HG02588 (cell line): ENCODE results near the gene NES.
A peak's percentile ranks its signal among the peaks of the same experiment; 100 is the strongest.

Experiments
- ATAC-seq: cut with Tn5 transposase; IDR thresholded peaks from one replicate; pipeline ENCODE4 v1.9.1; 2021; ENCODE audit warnings: mild to moderate bottlenecking, moderate library complexity; ENCODE audit not compliant: unreplicated experiment

The NES gene, protein sequence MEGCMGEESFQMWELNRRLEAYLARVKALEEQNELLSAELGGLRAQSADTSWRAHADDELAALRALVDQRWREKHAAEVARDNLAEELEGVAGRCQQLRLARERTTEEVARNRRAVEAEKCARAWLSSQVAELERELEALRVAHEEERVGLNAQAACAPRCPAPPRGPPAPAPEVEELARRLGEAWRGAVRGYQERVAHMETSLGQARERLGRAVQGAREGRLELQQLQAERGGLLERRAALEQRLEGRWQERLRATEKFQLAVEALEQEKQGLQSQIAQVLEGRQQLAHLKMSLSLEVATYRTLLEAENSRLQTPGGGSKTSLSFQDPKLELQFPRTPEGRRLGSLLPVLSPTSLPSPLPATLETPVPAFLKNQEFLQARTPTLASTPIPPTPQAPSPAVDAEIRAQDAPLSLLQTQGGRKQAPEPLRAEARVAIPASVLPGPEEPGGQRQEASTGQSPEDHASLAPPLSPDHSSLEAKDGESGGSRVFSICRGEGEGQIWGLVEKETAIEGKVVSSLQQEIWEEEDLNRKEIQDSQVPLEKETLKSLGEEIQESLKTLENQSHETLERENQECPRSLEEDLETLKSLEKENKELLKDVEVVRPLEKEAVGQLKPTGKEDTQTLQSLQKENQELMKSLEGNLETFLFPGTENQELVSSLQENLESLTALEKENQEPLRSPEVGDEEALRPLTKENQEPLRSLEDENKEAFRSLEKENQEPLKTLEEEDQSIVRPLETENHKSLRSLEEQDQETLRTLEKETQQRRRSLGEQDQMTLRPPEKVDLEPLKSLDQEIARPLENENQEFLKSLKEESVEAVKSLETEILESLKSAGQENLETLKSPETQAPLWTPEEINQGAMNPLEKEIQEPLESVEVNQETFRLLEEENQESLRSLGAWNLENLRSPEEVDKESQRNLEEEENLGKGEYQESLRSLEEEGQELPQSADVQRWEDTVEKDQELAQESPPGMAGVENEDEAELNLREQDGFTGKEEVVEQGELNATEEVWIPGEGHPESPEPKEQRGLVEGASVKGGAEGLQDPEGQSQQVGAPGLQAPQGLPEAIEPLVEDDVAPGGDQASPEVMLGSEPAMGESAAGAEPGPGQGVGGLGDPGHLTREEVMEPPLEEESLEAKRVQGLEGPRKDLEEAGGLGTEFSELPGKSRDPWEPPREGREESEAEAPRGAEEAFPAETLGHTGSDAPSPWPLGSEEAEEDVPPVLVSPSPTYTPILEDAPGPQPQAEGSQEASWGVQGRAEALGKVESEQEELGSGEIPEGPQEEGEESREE (N-terminal part only)

DNA sequence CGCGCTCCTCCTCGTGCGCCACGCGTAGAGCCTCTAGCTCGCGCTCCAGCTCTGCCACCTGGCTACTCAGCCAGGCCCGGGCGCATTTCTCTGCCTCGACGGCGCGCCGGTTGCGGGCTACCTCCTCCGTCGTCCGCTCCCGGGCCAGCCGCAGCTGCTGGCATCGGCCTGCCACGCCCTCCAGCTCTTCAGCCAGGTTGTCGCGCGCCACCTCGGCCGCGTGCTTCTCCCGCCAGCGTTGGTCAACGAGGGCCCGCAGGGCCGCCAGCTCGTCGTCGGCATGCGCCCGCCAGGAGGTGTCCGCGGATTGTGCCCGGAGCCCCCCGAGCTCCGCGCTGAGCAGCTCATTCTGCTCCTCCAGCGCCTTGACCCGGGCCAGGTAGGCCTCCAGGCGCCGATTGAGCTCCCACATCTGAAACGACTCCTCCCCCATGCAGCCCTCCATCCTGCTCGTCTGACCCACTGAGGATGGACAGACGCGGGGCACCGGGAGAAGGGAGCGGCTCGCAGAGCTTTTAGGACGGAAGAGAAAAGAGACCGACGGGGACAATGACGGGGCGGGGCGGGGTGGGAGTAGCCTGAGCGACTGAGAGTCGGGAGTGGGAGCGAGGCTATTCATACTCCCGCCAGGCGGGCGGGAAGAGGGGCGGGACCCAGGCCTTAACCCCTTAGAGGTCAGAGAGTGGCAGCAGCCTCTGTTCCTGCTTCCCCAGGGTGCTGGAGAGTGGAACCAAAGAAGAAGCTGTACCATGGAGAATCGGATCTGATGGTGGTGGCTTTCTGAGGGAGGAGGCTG is at the start of gene NES:
NES (minus strand) TSS at position 588 of the 796 bp plus-strand sequence; CDS start at position 445, 143 bp downstream.
- no peak for ATAC-seq

DNA sequence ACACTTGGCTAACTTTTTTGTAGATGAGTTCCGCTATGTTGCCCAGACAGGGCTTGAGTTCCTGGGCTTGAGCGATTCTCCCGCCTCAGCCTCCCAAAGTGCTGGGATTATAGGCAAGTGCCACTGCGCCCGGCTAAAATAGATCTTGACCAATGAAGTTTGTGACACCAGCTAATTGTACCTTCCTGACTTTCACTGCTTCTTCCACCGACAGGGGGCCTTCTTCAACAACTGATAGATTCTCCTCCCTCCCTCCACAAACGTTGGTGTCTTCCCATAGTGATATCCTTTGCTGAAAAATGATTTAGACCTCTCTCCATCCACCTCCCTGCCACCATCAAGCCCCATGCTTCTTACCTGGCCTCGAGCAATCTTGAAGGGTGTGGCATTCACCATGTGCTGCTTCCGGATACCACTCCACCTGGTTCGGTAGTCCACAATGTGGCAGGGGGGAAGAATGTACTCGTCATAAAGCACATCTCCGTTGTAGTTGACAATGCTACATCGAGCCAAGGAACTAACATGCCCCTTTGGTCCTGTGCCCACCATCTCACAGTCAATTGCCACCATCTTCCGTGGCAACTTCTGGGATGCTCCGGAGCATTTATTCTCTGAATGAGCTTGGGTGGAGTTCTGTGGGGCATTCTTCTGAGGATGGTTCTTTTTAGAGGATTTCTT is 49.5 kb upstream of the NES start:
- no peak for ATAC-seq

DNA sequence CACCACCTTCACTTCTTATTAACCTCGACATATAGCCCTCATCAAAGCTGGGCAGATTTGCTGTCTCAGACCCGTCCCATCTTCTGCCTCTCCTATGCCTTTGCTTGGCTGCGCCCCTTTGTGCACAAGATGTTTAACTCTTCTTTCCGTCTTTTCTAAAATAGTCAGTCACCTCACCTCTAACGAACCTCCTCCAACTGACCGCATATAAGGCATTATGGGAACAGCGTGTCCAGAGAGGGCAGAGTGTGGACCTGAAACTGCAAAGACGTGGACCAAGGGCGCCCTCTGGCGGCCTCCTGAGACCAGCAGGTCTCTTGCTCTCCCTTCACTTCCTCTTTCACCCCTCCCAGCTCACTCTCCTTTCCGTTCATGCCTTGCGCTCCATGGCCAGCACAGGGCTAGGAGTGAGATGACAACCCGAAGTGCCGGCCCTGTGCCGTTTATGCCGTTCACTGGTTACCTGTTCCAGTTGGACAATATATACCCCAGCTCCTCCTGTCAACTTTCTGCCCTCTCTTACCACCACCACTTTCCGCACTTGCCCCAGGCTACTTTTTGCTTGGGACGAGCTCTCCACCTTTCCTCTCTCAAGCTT is 48.6 kb upstream of the NES start:
- peak; percentile 33 for ATAC-seq

DNA sequence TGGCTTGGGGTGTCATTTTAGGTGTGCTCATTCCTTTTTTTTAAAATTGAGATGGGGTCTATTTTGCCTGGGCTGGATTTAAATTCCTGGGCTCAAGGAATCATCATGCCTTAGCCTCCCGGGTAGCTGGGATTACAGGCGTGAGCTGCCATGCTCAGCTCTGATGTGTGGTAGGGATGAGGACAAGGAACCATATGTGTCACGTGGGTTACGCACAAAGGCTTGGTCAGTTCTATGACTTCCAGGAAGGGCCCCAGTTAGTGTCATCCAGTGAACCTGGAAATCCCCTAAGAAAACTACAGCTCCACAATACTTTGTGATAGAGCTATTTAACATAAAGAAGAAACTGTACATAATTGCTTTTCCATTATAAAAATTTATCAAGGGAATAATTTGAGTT is 44.3 kb upstream of the NES start:
- ATAC-seq: no peak

DNA sequence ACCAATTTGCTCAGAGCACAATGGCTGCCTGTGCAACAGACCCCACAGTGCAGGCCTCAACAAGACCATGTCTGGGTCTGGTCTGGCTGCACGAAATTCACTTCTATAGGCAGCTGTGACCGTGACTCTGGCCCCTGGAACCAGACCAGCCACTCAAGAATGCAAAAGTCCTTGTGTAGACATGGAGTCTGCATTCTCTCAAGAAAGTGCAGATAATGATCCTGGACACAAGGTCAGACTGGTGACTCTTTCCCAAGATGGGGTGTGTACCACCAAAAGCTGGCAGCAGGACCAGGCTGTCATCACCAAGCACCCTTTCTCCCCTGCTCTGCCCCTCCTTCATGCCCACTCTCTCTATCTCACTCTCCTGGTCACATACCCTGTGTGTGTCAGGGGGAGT is 43.9 kb upstream of the NES start:
- ATAC-seq: no peak

DNA sequence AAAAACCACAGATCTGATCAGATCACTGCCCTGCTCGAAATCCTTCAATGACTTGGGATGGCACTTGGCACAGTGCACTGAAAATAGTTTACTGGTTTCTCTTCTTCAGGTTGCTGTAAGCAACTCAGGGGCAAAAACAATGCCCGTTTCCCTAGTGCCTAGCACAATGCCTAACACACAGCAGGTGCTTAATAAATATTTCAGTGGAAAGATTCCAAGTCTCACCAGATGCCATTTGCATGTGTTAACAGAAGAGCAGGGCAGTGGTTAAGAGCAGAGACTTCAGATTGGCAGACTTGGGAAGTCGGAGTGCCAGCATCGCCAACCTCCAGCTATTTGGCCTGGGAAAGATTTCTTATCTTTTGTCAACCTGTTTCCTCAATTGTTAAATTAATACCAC is 40.1 kb upstream of the NES start:
- no peak for ATAC-seq

DNA sequence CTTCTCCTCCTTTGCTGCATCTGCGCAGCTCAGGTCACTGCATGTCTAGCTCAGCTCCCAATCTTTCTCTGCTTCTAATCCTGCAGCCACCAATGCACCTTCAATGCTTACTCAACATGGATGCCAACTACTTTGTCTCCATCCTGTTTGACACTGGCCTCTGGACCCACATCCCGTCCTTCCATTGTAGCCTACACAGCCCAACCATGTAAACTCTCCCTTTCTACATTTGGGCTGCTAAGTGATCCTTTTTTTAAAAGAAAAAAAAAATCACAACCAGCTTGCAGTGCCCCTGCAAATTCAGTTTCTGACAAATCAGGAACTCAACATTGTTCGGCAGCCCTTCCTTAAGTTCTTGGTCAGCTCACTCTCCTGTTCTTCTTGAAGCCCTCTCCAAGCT is 37.6 kb upstream of the NES start:
- ATAC-seq: no peak

DNA sequence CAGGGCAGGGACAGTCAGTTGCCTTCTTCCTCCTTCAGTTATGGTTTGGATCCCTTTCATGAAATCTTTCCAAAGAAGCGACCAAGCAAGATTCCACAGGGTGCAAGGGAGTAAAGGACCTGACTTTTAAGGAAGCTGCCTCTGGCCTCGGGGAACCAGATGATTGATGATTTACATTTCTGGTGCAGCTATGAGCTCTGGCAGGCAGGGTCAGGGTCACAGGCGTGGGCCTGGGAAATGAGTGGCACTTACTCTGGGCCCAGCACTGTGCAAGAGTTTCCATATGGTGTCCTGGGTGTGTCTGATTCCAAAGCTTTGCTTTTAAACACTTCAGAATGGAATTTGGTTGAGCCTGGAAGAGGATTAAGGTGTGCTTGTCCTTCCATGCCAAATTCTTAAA is 35.4 kb upstream of the NES start:
- ATAC-seq: no peak

DNA sequence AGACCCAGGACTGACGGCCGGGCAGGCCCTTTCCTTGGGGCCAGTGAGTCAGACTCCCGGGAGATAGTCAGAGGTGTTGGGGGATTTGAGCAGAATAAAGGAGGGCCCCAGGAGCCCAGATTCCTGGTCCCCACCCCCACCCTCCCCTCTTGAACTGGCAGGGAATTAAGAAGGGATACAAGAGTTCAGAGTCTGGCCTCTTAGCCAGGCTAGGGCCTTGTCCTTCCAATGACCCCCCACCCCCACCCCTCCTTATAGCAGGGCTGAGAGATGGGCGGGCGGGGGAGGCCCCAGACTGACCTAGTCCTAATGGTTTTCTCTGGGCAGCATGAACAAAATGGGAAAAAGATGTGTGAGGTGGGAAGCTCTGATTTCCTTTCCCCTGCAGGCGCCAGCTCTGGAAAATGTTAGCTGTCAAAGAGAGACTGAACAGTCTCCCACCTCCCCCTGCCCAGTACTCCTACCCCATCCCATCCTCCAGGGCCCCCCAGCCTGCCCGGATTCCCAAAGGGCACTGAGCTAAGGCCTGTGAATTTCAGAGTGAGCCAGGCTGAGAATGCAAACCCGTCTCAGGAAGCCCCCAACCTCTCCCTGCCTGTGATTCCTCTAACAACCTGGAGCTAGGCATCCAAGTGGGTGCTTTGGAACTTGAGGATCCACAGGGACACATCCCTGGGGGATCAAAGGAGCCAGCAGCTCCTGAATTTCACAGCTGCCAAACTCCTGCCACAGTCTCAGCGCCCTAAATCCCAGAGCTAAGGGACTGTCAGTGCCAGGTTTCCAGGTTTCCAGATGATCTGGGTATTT is 34.0 kb upstream of the NES start:
- no peak for ATAC-seq

DNA sequence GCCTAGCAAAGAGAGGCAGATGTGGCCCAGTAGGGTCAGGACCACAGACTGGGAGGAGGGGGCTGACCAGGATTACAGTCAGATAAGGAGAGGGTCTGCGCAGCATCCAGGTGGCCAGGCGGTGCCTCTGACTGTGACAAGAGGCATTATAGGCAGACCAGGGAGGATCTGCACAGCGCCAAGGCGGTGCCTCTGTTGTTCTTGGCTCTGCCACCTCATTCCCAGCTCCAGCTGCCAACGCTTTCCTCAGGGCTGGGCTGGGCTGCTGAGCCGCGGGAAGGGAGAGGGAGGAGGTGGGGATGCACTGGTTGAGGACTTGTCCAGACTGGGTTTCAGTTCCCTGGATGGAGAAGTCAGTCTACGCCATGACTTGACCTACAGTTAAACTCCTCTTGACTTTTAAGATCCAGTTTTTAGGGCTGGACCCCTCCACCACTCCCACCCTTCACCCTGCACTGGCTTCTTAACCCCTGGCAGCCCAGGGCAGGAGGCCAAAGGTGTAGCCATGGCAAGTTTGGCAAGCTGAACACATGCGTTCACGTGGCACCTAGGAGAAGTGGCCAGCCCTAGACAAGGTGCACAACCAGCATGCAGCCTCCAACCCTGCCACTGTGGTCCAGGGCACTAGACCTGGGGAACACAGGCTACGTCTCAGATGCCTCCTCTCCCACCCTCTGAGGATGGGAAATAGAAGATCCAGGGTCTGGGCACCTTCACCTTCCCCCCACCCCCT is 32.7 kb upstream of the NES start:
- no peak for ATAC-seq

DNA sequence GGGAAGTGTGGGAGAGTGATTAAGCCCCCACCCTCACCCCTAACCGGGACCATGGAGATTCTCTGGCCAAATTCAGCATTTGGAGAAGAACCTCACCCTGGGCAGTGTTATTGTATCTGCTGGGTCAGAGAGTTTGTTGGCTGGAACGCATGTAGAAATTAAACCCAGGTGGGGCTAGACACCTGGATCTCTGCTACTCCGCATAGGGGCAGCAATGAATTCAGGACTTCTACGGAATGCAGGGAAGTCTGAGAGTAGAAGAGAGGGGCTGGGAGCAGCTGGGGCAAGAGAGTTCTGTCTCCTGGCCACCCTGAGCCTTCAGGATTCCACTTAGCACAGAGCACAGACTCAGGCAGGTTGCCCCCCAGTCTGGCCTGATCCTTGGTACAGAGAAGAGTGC is 31.8 kb upstream of the NES start:
- no peak for ATAC-seq

DNA sequence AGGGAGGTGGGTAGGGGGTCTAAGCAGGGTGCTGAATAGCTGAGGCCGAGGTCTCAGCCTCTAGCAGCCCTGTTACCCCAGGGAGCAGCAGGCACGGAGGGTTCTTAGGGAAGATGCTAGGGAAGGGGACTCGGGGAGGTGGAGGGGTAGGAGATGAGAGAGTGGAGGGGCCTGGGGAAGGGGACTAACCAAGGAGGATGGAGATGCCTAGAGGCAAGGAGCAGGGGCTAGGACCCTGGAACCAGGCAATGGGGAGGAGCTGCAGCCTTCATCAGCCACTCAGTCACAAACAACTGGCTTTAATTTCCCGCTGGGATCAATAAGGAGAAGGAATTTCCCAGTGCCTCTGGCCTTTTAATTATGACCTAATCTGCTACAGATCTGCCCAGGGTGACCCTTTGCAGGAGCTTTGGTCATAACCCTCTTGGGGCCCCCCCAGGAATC is 31.0 kb upstream of the NES start:
- ATAC-seq: no peak

DNA sequence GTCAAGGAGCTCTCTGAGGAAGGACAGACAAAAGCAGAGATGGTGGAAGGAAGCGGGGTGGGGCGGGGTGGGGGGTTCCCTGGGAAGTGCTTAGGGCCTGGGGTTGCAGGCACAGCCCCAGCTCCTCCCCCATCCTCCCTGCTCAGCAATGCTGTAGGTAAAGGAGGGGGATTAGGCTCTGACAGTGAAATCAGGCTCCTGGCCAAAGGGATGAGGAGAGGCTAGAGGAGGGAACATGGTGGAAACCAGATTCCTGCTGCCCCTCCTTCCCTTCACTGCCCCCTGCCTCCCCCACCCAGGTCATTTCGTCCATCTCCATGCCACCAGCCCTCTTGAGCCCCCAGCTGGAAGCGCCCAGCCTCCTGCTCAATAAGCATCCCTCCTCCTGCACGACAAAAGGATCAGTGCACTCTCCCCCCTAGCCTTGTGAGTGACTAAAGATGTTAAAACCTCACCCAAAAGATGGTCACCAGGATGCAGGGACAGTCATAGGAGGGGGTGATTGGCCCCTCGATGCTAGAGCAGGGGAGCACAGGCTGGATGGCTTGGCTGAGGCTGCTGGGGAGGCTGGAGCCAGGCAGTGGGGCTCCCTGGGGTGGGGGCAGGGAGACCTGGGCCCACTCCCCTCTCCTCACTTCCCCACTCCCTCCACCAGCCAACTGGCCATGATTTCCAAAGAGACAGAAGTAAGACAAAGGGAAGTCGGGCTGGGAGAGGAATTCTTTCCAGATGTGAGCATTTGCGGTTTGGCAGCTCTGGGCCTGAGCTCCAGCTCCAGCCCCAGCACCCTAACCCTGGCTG is 30.4 kb upstream of the NES start:
- ATAC-seq: no peak

DNA sequence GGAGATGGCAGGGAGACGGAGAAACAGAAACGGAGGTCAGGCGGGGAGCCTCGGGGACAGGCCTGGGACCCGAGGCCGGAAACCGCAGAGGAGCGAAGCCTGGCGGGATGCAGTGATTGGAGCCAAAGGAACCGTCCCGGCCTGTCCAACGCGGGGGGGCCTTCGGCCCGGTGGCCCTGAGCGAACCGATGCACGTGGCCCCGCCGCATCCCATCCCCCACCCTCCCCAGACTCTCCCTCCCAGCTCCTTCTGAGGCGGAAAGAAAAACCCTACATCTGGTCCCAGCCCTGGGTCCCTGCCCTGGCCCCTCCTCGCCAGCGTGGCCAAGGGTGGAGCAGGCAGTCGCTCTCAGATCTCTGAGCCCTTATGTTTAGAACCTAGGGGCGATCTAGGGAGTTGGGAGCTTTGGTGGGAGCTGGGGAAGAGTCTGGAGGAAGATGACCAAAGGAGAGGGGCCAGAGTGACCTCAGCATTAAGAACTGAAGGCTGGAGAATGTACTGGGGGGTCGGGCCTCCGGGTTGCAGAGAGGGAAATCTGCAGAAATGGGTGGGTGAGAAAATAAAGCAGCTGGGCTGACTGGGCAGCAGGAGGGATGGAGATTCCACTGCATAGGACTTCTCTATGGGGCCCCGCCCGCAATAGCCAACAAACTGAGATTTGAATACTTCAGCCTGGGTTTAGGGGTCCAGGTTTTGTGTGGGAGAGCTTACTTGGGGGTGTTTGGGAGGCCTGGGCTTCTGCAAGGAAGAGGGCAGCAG is 29.6 kb upstream of the NES start:
- no peak for ATAC-seq

DNA sequence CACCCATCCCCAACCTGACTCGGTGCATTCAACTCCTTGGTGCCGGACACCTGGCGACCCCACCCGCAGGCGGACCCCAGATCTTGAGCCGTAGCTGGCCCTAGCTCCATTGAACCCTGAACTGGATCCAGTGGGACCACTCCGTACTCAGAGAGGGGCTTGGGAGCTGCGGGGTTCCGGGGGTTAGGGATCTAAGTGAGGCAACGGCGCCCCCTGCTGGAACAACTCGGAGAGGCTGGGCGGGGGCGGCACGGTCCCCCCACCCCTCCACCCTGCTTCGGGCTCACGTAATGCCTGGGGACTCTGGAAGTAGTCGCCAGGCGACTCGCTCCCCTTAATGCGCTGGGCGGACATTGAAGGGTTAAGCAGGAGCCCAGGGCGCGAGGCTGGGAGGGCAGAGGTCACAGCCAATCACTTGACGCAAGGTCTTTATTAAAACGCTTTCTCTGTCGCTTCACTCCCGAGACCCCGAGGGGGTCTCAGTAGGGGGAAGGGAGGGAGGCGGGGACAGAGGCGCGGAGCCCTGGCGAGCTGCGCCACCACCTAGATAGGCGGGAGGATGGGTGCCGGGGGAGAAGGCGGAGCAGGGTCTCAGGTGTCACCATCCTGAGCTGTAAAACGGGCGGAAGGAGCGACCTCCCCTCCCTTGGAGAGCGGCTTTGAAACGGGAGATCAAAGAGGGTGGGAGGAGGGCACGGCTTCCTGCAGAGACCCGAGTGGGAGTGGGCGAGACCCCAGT is 28.9 kb upstream of the NES start:
- no peak for ATAC-seq
